CD14-positive monocyte (primary cell): ENCODE measurements around the gene LDLRAD4. TPM values are rescaled to one million over a fixed set of nuclear protein-coding genes. Genes with fewer than 3 reads are reported as not detected.

ENCODE experiments used
- DNase-seq, 3 donors: peaks; one replicate each; pipeline ENCODE4 v3.0.0-alpha.2; 2011 to 2022
- H2AFZ ChIP-seq: 2 replicates; pipeline ENCODE4 v1.6.0; 2012; ENCODE audit warnings: mild to moderate bottlenecking, low read depth, low read length, inconsistent platforms; ENCODE audit not compliant: insufficient read depth, poor library complexity, severe bottlenecking
- H3K27ac ChIP-seq, 2 donors: 1 replicate in 1 of 2; 2 replicates in 1 of 2; pipeline ENCODE4 v1.5.1; 2012 to 2013; ENCODE audit warnings: low read length in 2 of 2, control low read depth in 1 of 2, inconsistent platforms in 1 of 2, low read depth in 1 of 2, mild to moderate bottlenecking in 1 of 2
- H3K27me3 ChIP-seq, 2 donors: one replicate each; pipeline versions ENCODE4 v1.6.0 to v1.6.1; 2011 to 2013; ENCODE audit warnings: low read length in 2 of 2; ENCODE audit not compliant: control insufficient read depth in 2 of 2, insufficient read depth in 2 of 2
- H3K36me3 ChIP-seq, 2 donors: replicated peaks in 1 of 2; 1 replicate in 1 of 2; 2 replicates in 1 of 2; pipeline versions ENCODE4 v1.5.1 to v1.6.1; 2012 to 2013; ENCODE audit warnings: low read length in 2 of 2, control low read depth in 1 of 2, inconsistent platforms in 1 of 2, mild to moderate bottlenecking in 1 of 2; ENCODE audit not compliant: insufficient read depth in 2 of 2, control insufficient read depth in 1 of 2
- H3K4me1 ChIP-seq, 2 donors: 1 replicate in 1 of 2; 2 replicates in 1 of 2; pipeline versions ENCODE4 v1.5.1 to v1.6.1; 2012 to 2013; ENCODE audit warnings: low read length in 2 of 2, control low read depth in 1 of 2, inconsistent platforms in 1 of 2, mild to moderate bottlenecking in 1 of 2, moderate library complexity in 1 of 2; ENCODE audit not compliant: insufficient read depth in 2 of 2, control insufficient read depth in 1 of 2
- H3K4me2 ChIP-seq: replicated peaks from 2 replicates; pipeline ENCODE3; 2012; ENCODE audit warnings: low read length, moderate library complexity, mild to moderate bottlenecking; ENCODE audit not compliant: poor library complexity, severe bottlenecking; ENCODE audit errors: extremely low read depth
- H3K4me3 ChIP-seq, 3 experiments: fragments of 200-600 bp in 1 of 3; sonication (generic) in 1 of 3; replicated peaks in 1 of 3; 1 replicate in 2 of 3; 2 replicates in 1 of 3; pipeline ENCODE4 v1.5.1; 2011 to 2013; ENCODE audit warnings: low read length in 3 of 3, mild to moderate bottlenecking in 3 of 3, control low read depth in 2 of 3, low read depth in 2 of 3, inconsistent platforms in 1 of 3, moderate library complexity in 1 of 3
- H3K79me2 ChIP-seq: 2 replicates; pipeline ENCODE4 v1.6.0; 2012; ENCODE audit warnings: mild to moderate bottlenecking, control low read depth, inconsistent platforms, low read length, moderate library complexity; ENCODE audit not compliant: insufficient read depth
- H3K9ac ChIP-seq: 2 replicates; pipeline ENCODE4 v1.6.0; 2017; ENCODE audit warnings: low read length, mild to moderate bottlenecking; ENCODE audit not compliant: insufficient read depth, poor library complexity, severe bottlenecking
- H3K9me3 ChIP-seq, 2 donors: replicated peaks in 1 of 2; 1 replicate in 1 of 2; 2 replicates in 1 of 2; pipeline versions ENCODE4 v1.5.1 to v1.6.1; 2012 to 2013; ENCODE audit warnings: low read length in 2 of 2, control low read depth in 1 of 2; ENCODE audit not compliant: control insufficient read depth in 1 of 2, insufficient read depth in 1 of 2
- H4K20me1 ChIP-seq: 2 replicates; pipeline ENCODE4 v1.6.0; 2012; ENCODE audit warnings: mild to moderate bottlenecking, low read length, control low read depth, moderate library complexity; ENCODE audit not compliant: insufficient read depth
- H3K27ac Mint-ChIP-seq, 7 donors: one replicate each; pipeline ENCODE4 v1.8.0; 2020; ENCODE audit warnings: mild to moderate bottlenecking in 7 of 7, mixed read lengths in 7 of 7, moderate library complexity in 6 of 7, inconsistent platforms in 2 of 7
- H3K27me3 Mint-ChIP-seq, 3 donors: one replicate each; pipeline ENCODE4 v1.8.0; 2021 to 2022; ENCODE audit warnings: low read depth in 3 of 3, mild to moderate bottlenecking in 3 of 3, mixed read lengths in 3 of 3, moderate library complexity in 3 of 3, inconsistent platforms in 1 of 3
- H3K36me3 Mint-ChIP-seq, 2 donors: one replicate each; pipeline ENCODE4 v1.8.0; 2020; ENCODE audit warnings: mixed read lengths in 2 of 2, inconsistent platforms in 1 of 2, mild to moderate bottlenecking in 1 of 2
- H3K4me1 Mint-ChIP-seq: one replicate; pipeline ENCODE4 v1.8.0; 2020; ENCODE audit warnings: mild to moderate bottlenecking, mixed read lengths
- H3K4me3 Mint-ChIP-seq, 2 donors: one replicate each; pipeline ENCODE4 v1.8.0; 2020; ENCODE audit warnings: mild to moderate bottlenecking in 2 of 2, mixed read lengths in 2 of 2, moderate library complexity in 1 of 2
- H3K9me3 Mint-ChIP-seq, 7 donors: one replicate each; pipeline ENCODE4 v1.8.0; 2020 to 2022; ENCODE audit warnings: mixed read lengths in 7 of 7, mild to moderate bottlenecking in 6 of 7, moderate library complexity in 6 of 7, inconsistent platforms in 2 of 7
- CTCF ChIP-seq: fragments of 200-600 bp; IDR thresholded peaks from one replicate; pipeline ENCODE4 v1.8.0; 2022; ENCODE audit warnings: antibody characterized with exemption, mild to moderate bottlenecking
- WGBS: methylation state at CpG from one replicate; pipeline ENCODE4 v1.1.5; 2013; ENCODE audit warnings: missing lambda C conversion rate; ENCODE audit not compliant: insufficient coverage; 5-methylcytosine and 5-hydroxymethylcytosine counted together
- intact Hi-C, 2 donors: fragments of 100-400 bp; cut with micrococcal nuclease; formaldehyde crosslinking; loops; one replicate each; pipeline versions ENCODE4 v1.15.0 to v1.15.1; 2023
- polyA plus RNA-seq, 3 donors: library from polyadenylated mRNA; depleted of rRNA in 1 of 3; unstranded in 2 of 3; stranded (reverse) in 1 of 3; fragments of 300-500 nt in 2 of 3; fragments of >200 nt in 1 of 3; fragmentation: Illumina TruSeq in 2 of 3; gene quantifications; 1 replicate in 2 of 3; 2 replicates in 1 of 3; pipeline ENCODE4 v1.2.3, GENCODE V29; 2012 to 2021

LDLRAD4 gene
- polyA plus RNA-seq, 3 donors, result 13.5 to 15.4 (median 13.8) TPM

GRCh38 chr18:13491138-13491537 is 272.6 kb downstream of the LDLRAD4 start:
- Histone ChIP-seq H3K79me2 (no peaks in the 10 kb centered on the region), H3K9me3 (no peaks in the 10 kb centered on the region), H2AFZ (no peak overlapping the region), H3K27ac (no peak overlapping the region), H3K36me3 (peaks cover 33 to 59% of the 10 kb centered on the region in 2 donors), H3K4me2 (no peak overlapping the region), H3K27me3 (no peaks in the 10 kb centered on the region), H3K4me3 (no peak overlapping the region), H3K9ac (no peak overlapping the region), H4K20me1 (peaks cover 22% of the 10 kb centered on the region), H3K4me1 (no peaks in the 10 kb centered on the region)
- 100% methylated on average over 5 of the region's 10 CpGs for WGBS
- peaks cover 0 to 2% (median 0%) of the 10 kb centered on the region in 3 donors for H3K27me3 Mint-ChIP-seq
- no peak for TF ChIP-seq CTCF
- H3K9me3 Mint-ChIP-seq, result no peaks in the 10 kb centered on the region
- peaks cover 6% of the 10 kb centered on the region for H3K4me1 Mint-ChIP-seq
- intact Hi-C loops, result no loop called here
- H3K36me3 Mint-ChIP-seq, result peaks cover 50 to 58% of the 10 kb centered on the region in 2 donors
- no peak overlapping the region for H3K4me3 Mint-ChIP-seq
- DNase-seq, result no peak
- H3K27ac Mint-ChIP-seq, result no peak overlapping the region

GRCh38 chr18:13492314-13492713 is 273.8 kb downstream of the LDLRAD4 start:
- Histone ChIP-seq H4K20me1 (peaks cover 22% of the 10 kb centered on the region), H3K9ac (no peak overlapping the region), H3K36me3 (peaks cover 30 to 50% of the 10 kb centered on the region in 2 donors), H3K27me3 (no peaks in the 10 kb centered on the region), H3K4me1 (no peaks in the 10 kb centered on the region), H3K9me3 (peaks cover 3% of the 10 kb centered on the region in 2 donors), H3K27ac (no peak overlapping the region), H2AFZ (no peak overlapping the region), H3K4me3 (no peak overlapping the region), H3K79me2 (no peaks in the 10 kb centered on the region), H3K4me2 (no peak overlapping the region)
- H3K4me1 Mint-ChIP-seq, result peaks cover 6% of the 10 kb centered on the region
- H3K36me3 Mint-ChIP-seq, result peaks cover 47 to 51% of the 10 kb centered on the region in 2 donors
- peaks cover 0 to 2% (median 0%) of the 10 kb centered on the region in 3 donors for H3K27me3 Mint-ChIP-seq
- no peak overlapping the region for H3K4me3 Mint-ChIP-seq
- WGBS, result 99% methylated on average over 6 of the region's 9 CpGs
- intact Hi-C loops, result no loop called here
- DNase-seq, result no peak
- H3K27ac Mint-ChIP-seq, result peak overlapping the region in 1 of 7 donors; percentile 14
- no peak for TF ChIP-seq CTCF
- peaks cover 0 to 4% (median 2%) of the 10 kb centered on the region in 7 donors for H3K9me3 Mint-ChIP-seq
